A549 (cell line): Measurements from ENCODE around the gene TJP2. TPM values are rescaled to one million over a fixed set of nuclear protein-coding genes. Genes with fewer than 3 reads are reported as not detected.

Experiments used
- ATAC-seq, 2 experiments: fragments of 200-7000 bp in 1 of 2; fragments of >200 bp in 1 of 2; cut with Nextera tagmentation in 1 of 2; cut with Tn5 transposase in 1 of 2; 3 replicates each; pipeline versions ENCODE4 v1.8.0 to v1.9.1; 2018 to 2020; ENCODE audit warnings: mild to moderate bottlenecking in 1 of 2, moderate library complexity in 1 of 2
- CTCF ChIA-PET: fragments of 300-600 bp; sonication (Branson Sonifier 250); formaldehyde crosslinking; extraction: SDS; loops from one replicate; lab custom pipeline; 2021; ENCODE audit warnings: antibody characterized with exemption, inconsistent platforms; lab: Yijun Ruan, JAX
- POLR2A ChIA-PET: fragments of 350-600 bp; formaldehyde crosslinking; extraction: SDS; loops from one replicate; lab custom pipeline; 2021; ENCODE audit warnings: antibody characterized with exemption, inconsistent platforms; lab: Yijun Ruan, JAX
- DNase-seq, 2 experiments: peaks; one replicate each; pipeline versions ENCODE4 v3.0.0 to v3.0.0-alpha.2; 2011 to 2016; ENCODE audit warnings: low read depth in 1 of 2, low spot score in 1 of 2
- FAIRE-seq: peaks from 2 replicates; lab custom pipeline; 2011; peaks lifted over from hg19 to GRCh38; lab: Jason Lieb, UNC
- H3K27ac ChIP-seq, 2 experiments: fragments of >200 bp; sonication (Bioruptor Twin); formaldehyde crosslinking; 3 replicates each; pipeline ENCODE4 v1.5.1; 2016 to 2017
- H3K4me1 ChIP-seq: fragments of >200 bp; sonication (Bioruptor Twin); formaldehyde crosslinking; 3 replicates; pipeline ENCODE4 v1.6.1; 2016
- H3K4me2 ChIP-seq: fragments of >200 bp; sonication (Bioruptor Twin); formaldehyde crosslinking; 3 replicates; pipeline ENCODE4 v1.6.1; 2016
- H3K4me3 ChIP-seq: fragments of >200 bp; sonication (Bioruptor Twin); formaldehyde crosslinking; 3 replicates; pipeline ENCODE4 v1.5.1; 2016
- H3K9me3 ChIP-seq: fragments of >200 bp; sonication (Bioruptor Twin); formaldehyde crosslinking; 3 replicates; pipeline ENCODE4 v1.6.1; 2016
- CBX2 ChIP-seq: fragments of 200-600 bp; sonication (generic); IDR thresholded peaks from 2 replicates; pipeline ENCODE4 v1.6.1; 2016; ENCODE audit warnings: low read depth, mild to moderate bottlenecking, borderline replicate concordance
- CBX8 ChIP-seq: fragments of 200-600 bp; sonication (generic); IDR thresholded peaks from 2 replicates; pipeline ENCODE4 v1.6.1; 2016
- EP300 ChIP-seq, 2 experiments: fragments of >200 bp; sonication (Bioruptor Twin); formaldehyde crosslinking; IDR thresholded peaks; 2 replicates in 1 of 2; 3 replicates in 1 of 2; pipeline ENCODE4 v1.6.1; 2016 to 2017
- FOSB ChIP-seq: fragments of 250-450 bp; sonication (Bioruptor Pico); IDR thresholded peaks from 2 replicates; pipeline ENCODE4 v1.5.0; 2020; ENCODE audit warnings: mild to moderate bottlenecking, moderate library complexity
- HOXB5 ChIP-seq: fragments of 250-450 bp; sonication (Bioruptor Pico); IDR thresholded peaks from 2 replicates; pipeline ENCODE4 v1.5.0; 2020; ENCODE audit warnings: mild to moderate bottlenecking, moderate library complexity
- PHF8 ChIP-seq: fragments of 200-600 bp; sonication (generic); IDR thresholded peaks from 2 replicates; pipeline ENCODE4 v1.6.1; 2016; ENCODE audit warnings: low read depth, mild to moderate bottlenecking, antibody characterized with exemption, moderate library complexity, borderline replicate concordance
- RAD21 ChIP-seq, 2 experiments: fragments of >200 bp in 1 of 2; sonication (Bioruptor Twin) in 1 of 2; formaldehyde crosslinking in 1 of 2; IDR thresholded peaks in 1 of 2; conservative IDR thresholded peaks in 1 of 2; 2 replicates in 1 of 2; 3 replicates in 1 of 2; pipeline ENCODE4 v1.6.1; 2012 to 2018; ENCODE audit warnings: inconsistent platforms in 1 of 2
- RARB ChIP-seq: fragments of 250-450 bp; sonication (Bioruptor Pico); IDR thresholded peaks from 2 replicates; pipeline ENCODE4 v1.8.0; 2021; ENCODE audit warnings: mild to moderate bottlenecking, moderate library complexity
- RCOR1 ChIP-seq: fragments of 150-350 bp; IDR thresholded peaks from 2 replicates; pipeline ENCODE4 v1.6.1; 2014; ENCODE audit warnings: antibody characterized with exemption, low read length, low read depth
- RFX5 ChIP-seq: fragments of 450-650 bp; IDR thresholded peaks from 2 replicates; pipeline ENCODE4 v1.7.1; 2014; ENCODE audit warnings: antibody characterized with exemption, mild to moderate bottlenecking, moderate library complexity
- RNF2 ChIP-seq: fragments of 200-600 bp; sonication (generic); IDR thresholded peaks from 2 replicates; pipeline ENCODE4 v1.6.1; 2016; ENCODE audit warnings: low read depth, mild to moderate bottlenecking, antibody characterized with exemption, moderate library complexity, borderline replicate concordance
- TFCP2L1 ChIP-seq: fragments of 250-450 bp; sonication (Bioruptor Pico); IDR thresholded peaks from 2 replicates; pipeline ENCODE4 v1.5.0; 2021; ENCODE audit warnings: mild to moderate bottlenecking
- TP53 ChIP-seq: fragments of 250-450 bp; sonication (Bioruptor Pico); IDR thresholded peaks from 2 replicates; pipeline ENCODE4 v1.5.0; 2021; ENCODE audit warnings: mild to moderate bottlenecking, moderate library complexity
- ZC3H11A ChIP-seq: fragments of 450-650 bp; IDR thresholded peaks from 2 replicates; pipeline ENCODE4 v1.6.1; 2014; ENCODE audit warnings: antibody characterized with exemption, mild to moderate bottlenecking
- ZFP36 ChIP-seq: fragments of 450-650 bp; IDR thresholded peaks from 2 replicates; pipeline ENCODE4 v1.6.1; 2014; ENCODE audit warnings: borderline replicate concordance; ENCODE audit not compliant: partially characterized antibody
- ZNF302 ChIP-seq: fragments of 250-450 bp; sonication (Bioruptor Pico); IDR thresholded peaks from 2 replicates; pipeline ENCODE4 v1.9.0; 2021; ENCODE audit warnings: inconsistent platforms, mild to moderate bottlenecking, moderate library complexity
- WGBS: methylation state at CpG from one replicate; pipeline ENCODE4 v1.1.6; 2017; ENCODE audit errors: missing lambda C conversion rate; 5-methylcytosine and 5-hydroxymethylcytosine counted together
- polyA plus RNA-seq, 4 experiments: library from polyadenylated mRNA; depleted of rRNA in 3 of 4; stranded (reverse); fragments of >200 nt; fragmentation: RNase III in 1 of 4; extraction: RNeasy Plus Mini Kit Qiagen cat#74134 plus additional on column Dnase treatment in 1 of 4; gene quantifications; 2 replicates in 3 of 4; 3 replicates in 1 of 4; pipeline ENCODE4 v1.2.3, GENCODE V29; 2011 to 2017
- TF ChIP-seq, protein P1 (sequence below): fragments of 250-450 bp; sonication (Bioruptor Pico); IDR thresholded peaks from 2 replicates; pipeline ENCODE4 v1.5.0; 2020; ENCODE audit warnings: low read depth, mild to moderate bottlenecking, moderate library complexity
- TF ChIP-seq, protein P2 (sequence below): IDR thresholded peaks from 2 replicates; pipeline ENCODE4 v1.6.1; 2012; ENCODE audit warnings: low read depth, borderline replicate concordance
- TF ChIP-seq, protein P3 (sequence below): IDR thresholded peaks from 2 replicates; pipeline ENCODE4 v1.6.1; 2012
- TF ChIP-seq, protein P4 (sequence below): fragments of 450-650 bp; IDR thresholded peaks from 2 replicates; pipeline ENCODE4 v1.6.1; 2014; ENCODE audit warnings: antibody characterized with exemption

TJP2 gene
- polyA plus RNA-seq, 2 of the 4 experiments (the other 2 are of a cell fraction), result 1.7 to 3.6 TPM

DNA sequence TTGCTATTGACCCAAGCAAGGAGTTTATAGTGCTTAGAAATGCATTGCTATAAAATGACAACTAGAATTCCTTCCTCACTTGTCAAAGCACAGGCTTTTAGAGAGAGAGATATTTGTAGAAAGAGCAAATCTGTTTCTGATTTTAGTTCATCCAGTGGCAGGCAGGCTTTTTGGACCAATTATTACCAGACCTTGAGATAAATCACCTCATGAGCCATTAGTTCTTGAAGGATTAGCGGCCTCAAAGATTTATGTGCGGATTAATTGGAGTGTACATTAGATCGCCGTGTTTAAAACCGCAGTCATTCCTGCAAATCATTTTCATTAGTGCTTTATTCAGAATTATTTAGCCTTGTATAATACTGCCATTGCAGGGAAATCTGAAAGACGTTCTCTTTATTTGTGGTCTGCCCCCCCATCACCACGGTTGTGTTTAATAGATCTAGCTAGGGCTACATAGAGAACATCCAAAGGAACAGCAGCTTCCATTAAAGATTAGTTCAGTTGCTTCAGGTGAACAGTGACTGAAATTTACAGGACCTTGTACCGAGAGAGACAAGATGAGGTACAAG, 28.8 kb upstream of the TJP2 start:
- DNase-seq (no peak), FAIRE-seq (no peak)
- H3K4me1 ChIP-seq, result no peaks in the 10 kb centered on the region
- H3K4me3 ChIP-seq, result no peak overlapping the region
- 85% methylated on average over 8 of the region's 8 CpGs for WGBS
- TF ChIP-seq TFCP2L1 (CRISPR knock-in tag) (no peak), ZFP36 (no peak)
- TF ChIP-seq, all 56 proteins: peak for 0
- ATAC-seq, result no peak
- Histone ChIP-seq H3K4me2 (no peak overlapping the region), H3K9me3 (no peaks in the 10 kb centered on the region), H3K27ac (no peak overlapping the region)
- ChIA-PET CTCF (interaction anchor here (2.4 kb wide), 1 partner anchor 48 kb away, joined by 6 read pairs; no protein-coding TSS in a partner anchor), POLR2A (no interaction called here)

DNA sequence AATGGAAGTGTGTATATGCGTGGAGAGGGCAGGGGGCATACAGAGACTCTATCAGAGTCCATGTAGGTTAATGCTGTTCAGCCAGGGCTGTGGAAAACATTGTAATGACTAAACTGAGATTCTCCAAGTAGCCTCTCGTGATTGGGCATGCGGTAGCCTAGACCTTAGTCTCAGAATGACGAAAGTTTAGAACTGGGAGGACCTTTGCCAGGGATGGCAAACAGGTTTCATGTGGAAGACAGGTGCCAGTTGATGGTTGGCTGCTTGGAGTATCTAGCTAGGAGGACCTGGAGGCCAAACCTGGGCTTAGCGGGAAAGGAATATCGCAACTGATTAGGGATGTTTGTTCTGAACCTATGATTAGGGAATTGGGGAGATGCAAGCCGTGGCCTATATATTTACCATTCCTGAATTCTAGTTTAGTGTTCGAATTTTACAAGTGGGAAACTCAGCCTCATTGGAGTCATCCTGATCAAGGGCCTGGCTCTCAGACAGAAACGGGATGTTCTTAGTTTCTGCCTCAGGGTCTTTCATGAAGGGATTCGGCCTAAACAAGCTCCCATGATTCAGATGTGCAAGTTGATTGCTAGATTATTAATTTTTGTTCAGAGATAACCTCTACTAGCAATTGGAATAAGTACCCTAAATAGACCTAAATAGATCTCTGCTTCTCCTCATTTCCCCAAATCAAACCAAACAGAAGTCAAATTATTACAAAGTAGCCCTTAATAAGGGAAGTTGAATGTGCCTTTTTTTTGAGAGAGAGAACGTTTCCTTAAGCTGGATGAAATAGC, 26.8 kb upstream of the TJP2 start:
- TF ChIP-seq, protein P1, sequence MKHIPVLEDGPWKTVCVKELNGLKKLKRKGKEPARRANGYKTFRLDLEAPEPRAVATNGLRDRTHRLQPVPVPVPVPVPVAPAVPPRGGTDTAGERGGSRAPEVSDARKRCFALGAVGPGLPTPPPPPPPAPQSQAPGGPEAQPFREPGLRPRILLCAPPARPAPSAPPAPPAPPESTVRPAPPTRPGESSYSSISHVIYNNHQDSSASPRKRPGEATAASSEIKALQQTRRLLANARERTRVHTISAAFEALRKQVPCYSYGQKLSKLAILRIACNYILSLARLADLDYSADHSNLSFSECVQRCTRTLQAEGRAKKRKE (CRISPR knock-in tag), result no peak
- TF ChIP-seq FOSB (CRISPR knock-in tag) (no peak), EP300 (IDR thresholded peaks at IDR 0.05) (no peak), ZNF302 (CRISPR knock-in tag) (no peak), RARB (CRISPR knock-in tag) (no peak), RAD21 (conservative IDR thresholded peaks at IDR 0.05 in 1 of 2, IDR thresholded peaks at IDR 0.05 in 1 of 2) (no peak), ZC3H11A (no peak), CBX8 (no peak), TP53 (CRISPR knock-in tag) (no peak), RCOR1 (no peak), TFCP2L1 (CRISPR knock-in tag) (no peak), HOXB5 (CRISPR knock-in tag) (no peak), RNF2 (no peak), CBX2 (no peak), RFX5 (no peak), PHF8 (no peak)
- TF ChIP-seq, protein P2, sequence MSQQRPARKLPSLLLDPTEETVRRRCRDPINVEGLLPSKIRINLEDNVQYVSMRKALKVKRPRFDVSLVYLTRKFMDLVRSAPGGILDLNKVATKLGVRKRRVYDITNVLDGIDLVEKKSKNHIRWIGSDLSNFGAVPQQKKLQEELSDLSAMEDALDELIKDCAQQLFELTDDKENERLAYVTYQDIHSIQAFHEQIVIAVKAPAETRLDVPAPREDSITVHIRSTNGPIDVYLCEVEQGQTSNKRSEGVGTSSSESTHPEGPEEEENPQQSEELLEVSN, result no peak
- TF ChIP-seq, protein P3, sequence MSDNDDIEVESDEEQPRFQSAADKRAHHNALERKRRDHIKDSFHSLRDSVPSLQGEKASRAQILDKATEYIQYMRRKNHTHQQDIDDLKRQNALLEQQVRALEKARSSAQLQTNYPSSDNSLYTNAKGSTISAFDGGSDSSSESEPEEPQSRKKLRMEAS, result no peak
- TF ChIP-seq, protein P4, sequence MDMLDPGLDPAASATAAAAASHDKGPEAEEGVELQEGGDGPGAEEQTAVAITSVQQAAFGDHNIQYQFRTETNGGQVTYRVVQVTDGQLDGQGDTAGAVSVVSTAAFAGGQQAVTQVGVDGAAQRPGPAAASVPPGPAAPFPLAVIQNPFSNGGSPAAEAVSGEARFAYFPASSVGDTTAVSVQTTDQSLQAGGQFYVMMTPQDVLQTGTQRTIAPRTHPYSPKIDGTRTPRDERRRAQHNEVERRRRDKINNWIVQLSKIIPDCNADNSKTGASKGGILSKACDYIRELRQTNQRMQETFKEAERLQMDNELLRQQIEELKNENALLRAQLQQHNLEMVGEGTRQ, result no peak
- WGBS, result 75% methylated on average over 11 of the region's 11 CpGs
- H3K9me3 ChIP-seq, result no peaks in the 10 kb centered on the region
- DNase-seq (no peak), FAIRE-seq (no peak), ATAC-seq (no peak)
- H3K4me2 ChIP-seq, result no peak overlapping the region
- H3K4me1 ChIP-seq, result no peaks in the 10 kb centered on the region
- POLR2A ChIA-PET, result no interaction called here
- no peak overlapping the region for H3K4me3 ChIP-seq
- no peak overlapping the region for H3K27ac ChIP-seq
- CTCF ChIA-PET, result interaction anchor here (1.3 to 1.6 kb wide), 2 partner anchors 9 to 17 kb away, joined by 3 read pairs; no protein-coding TSS in a partner anchor
